GM23248 (cell line): Measurements from ENCODE around the gene FOXD2.

Experiments used
- EZH2 ChIP-seq: fragments of 200-600 bp; sonication (generic); IDR thresholded peaks from 2 replicates; pipeline ENCODE4 v1.6.1; 2018; ENCODE audit warnings: antibody characterized with exemption, mild to moderate bottlenecking; ENCODE audit not compliant: insufficient read depth, poor library complexity, severe bottlenecking
- EZH2phosphoT487 ChIP-seq: fragments of 200-600 bp; sonication (generic); IDR thresholded peaks from 2 replicates; pipeline ENCODE4 v1.6.1; 2018; ENCODE audit warnings: antibody characterized with exemption, moderate library complexity, mild to moderate bottlenecking, low read depth; ENCODE audit not compliant: insufficient read depth

GRCh38 chr1:47479664-47480063, 41.8 kb downstream of the FOXD2 start:
- TF ChIP-seq EZH2: no peak
- no peak for TF ChIP-seq EZH2phosphoT487
